Caco-2 (cell line): ENCODE results near the gene KLK2. TPM values are rescaled to one million over a fixed set of nuclear protein-coding genes. Genes with fewer than 3 reads are reported as not detected.

ENCODE experiments used
- BruUV-seq: library from RNA; stranded (reverse); fragments of 400-500 nt; replicated peaks from 2 replicates; lab custom pipeline; 2021; lab: Mats Ljungman, UMichigan
- CTCF ChIA-PET: fragments of 300-600 bp; sonication (Branson Sonifier 250); formaldehyde crosslinking; loops from one replicate; lab custom pipeline; 2022; ENCODE audit warnings: antibody characterized with exemption; lab: Charles Lee
- POLR2A ChIA-PET: fragments of 300-600 bp; sonication (Branson Sonifier 250); formaldehyde crosslinking; loops from one replicate; lab custom pipeline; 2022; ENCODE audit warnings: antibody characterized with exemption; lab: Charles Lee
- DNase-seq, 2 experiments: peaks; one replicate each; pipeline versions ENCODE4 v3.0.0 to v3.0.0-alpha.2; 2020 to 2022
- H3K27me3 ChIP-seq: replicated peaks from 2 replicates; pipeline ENCODE4 v1.6.0; 2011; ENCODE audit warnings: low read length; ENCODE audit not compliant: control insufficient read depth, insufficient read depth
- H3K36me3 ChIP-seq: 2 replicates; pipeline ENCODE4 v1.5.1; 2011; ENCODE audit warnings: low read length; ENCODE audit not compliant: control insufficient read depth, insufficient read depth
- H3K4me1 ChIP-seq: fragments of 250-450 bp; sonication (Bioruptor Pico); 2 replicates; pipeline ENCODE4 v1.5.1; 2020; ENCODE audit warnings: mild to moderate bottlenecking
- H3K4me3 ChIP-seq: 2 replicates; pipeline ENCODE4 v1.5.1; 2011; ENCODE audit warnings: low read depth, mild to moderate bottlenecking, control low read depth, low read length
- H3K9me3 ChIP-seq: fragments of 250-450 bp; sonication (Bioruptor Pico); 2 replicates; pipeline ENCODE4 v1.5.1; 2020; ENCODE audit warnings: mild to moderate bottlenecking, moderate library complexity
- H3K27ac Mint-ChIP-seq: one replicate; pipeline ENCODE4 v1.8.0; 2022; ENCODE audit warnings: mixed read lengths; ENCODE audit not compliant: unreplicated experiment
- H3K27me3 Mint-ChIP-seq: one replicate; pipeline ENCODE4 v1.8.0; 2022; ENCODE audit warnings: mixed read lengths; ENCODE audit not compliant: insufficient read depth, unreplicated experiment
- H3K36me3 Mint-ChIP-seq: one replicate; pipeline ENCODE4 v1.8.0; 2022; ENCODE audit warnings: mild to moderate bottlenecking, mixed read lengths; ENCODE audit not compliant: insufficient read depth, unreplicated experiment
- H3K4me1 Mint-ChIP-seq: one replicate; pipeline ENCODE4 v1.8.0; 2022; ENCODE audit warnings: low read depth, mixed read lengths; ENCODE audit not compliant: unreplicated experiment
- H3K4me3 Mint-ChIP-seq: one replicate; pipeline ENCODE4 v1.8.0; 2022; ENCODE audit warnings: mild to moderate bottlenecking, moderate library complexity, mixed read lengths; ENCODE audit not compliant: unreplicated experiment
- H3K9me3 Mint-ChIP-seq: one replicate; pipeline ENCODE4 v1.8.0; 2022; ENCODE audit warnings: mixed read lengths; ENCODE audit not compliant: unreplicated experiment
- intact Hi-C: fragments of 100-400 bp; cut with micrococcal nuclease; formaldehyde crosslinking; loops from one replicate; pipeline ENCODE4 v1.10.0; 2022; ENCODE audit not compliant: unreplicated experiment
- total RNA-seq: library from RNA; stranded (reverse); gene quantifications from 2 replicates; pipeline ENCODE4 v1.2.3, GENCODE V29; 2022
- TF ChIP-seq, protein P1 (sequence below), 2 experiments: fragments of 200-600 bp in 1 of 2; IDR thresholded peaks; 1 replicate in 1 of 2; 2 replicates in 1 of 2; pipeline versions ENCODE4 v1.5.1 to v1.8.0; 2011 to 2022; ENCODE audit warnings: antibody characterized with exemption in 1 of 2, control low read depth in 1 of 2, inconsistent platforms in 1 of 2, low read depth in 1 of 2, low read length in 1 of 2, mild to moderate bottlenecking in 1 of 2, moderate library complexity in 1 of 2; ENCODE audit not compliant: insufficient read depth in 1 of 2, severe bottlenecking in 1 of 2, unreplicated experiment in 1 of 2

KLK2 gene
- total RNA-seq, 1 experiment from 2014 or later, result not detected

DNA sequence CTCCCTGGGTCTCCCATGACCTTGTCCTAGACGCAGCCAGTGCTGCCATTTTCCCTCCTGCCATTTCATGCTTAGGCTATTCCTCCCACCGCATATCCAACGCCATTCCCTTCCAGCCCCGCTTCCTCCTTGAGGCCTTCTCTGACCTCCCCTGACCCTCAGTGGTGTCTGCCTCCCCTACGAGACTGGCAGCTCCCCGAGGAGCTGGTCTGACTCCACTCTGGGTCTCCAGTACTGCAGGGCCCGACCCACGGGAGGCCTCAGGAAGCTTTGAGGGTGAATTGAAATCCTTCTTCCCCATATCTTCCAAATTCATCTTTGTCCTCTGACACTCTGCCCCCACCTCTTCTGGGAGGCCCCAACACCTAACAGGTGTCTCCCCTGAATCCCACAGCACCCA, 40.6 kb upstream of the KLK2 start:
- ChIA-PET POLR2A (no interaction called here), CTCF (interaction anchor here (1.1 kb wide), 1 partner anchor 49 kb away, joined by 4 read pairs; no protein-coding TSS in a partner anchor)
- Mint-ChIP-seq H3K27me3 (peaks cover 14% of the 10 kb centered on the region), H3K9me3 (no peaks in the 10 kb centered on the region), H3K4me3 (no peak overlapping the region), H3K27ac (no peak overlapping the region), H3K4me1 (peaks cover 6% of the 10 kb centered on the region), H3K36me3 (peaks cover 18% of the 10 kb centered on the region)
- intact Hi-C loops, result no loop called here
- TF ChIP-seq, protein P1, sequence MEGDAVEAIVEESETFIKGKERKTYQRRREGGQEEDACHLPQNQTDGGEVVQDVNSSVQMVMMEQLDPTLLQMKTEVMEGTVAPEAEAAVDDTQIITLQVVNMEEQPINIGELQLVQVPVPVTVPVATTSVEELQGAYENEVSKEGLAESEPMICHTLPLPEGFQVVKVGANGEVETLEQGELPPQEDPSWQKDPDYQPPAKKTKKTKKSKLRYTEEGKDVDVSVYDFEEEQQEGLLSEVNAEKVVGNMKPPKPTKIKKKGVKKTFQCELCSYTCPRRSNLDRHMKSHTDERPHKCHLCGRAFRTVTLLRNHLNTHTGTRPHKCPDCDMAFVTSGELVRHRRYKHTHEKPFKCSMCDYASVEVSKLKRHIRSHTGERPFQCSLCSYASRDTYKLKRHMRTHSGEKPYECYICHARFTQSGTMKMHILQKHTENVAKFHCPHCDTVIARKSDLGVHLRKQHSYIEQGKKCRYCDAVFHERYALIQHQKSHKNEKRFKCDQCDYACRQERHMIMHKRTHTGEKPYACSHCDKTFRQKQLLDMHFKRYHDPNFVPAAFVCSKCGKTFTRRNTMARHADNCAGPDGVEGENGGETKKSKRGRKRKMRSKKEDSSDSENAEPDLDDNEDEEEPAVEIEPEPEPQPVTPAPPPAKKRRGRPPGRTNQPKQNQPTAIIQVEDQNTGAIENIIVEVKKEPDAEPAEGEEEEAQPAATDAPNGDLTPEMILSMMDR (IDR thresholded peaks at IDR 0.05; ENCODE audit: insufficient read depth in 1 of 2, low read depth in 1 of 2, low read length in 1 of 2, severe bottlenecking in 1 of 2, unreplicated experiment in 1 of 2), result no peak
- DNase-seq, result no peak
- Histone ChIP-seq H3K27me3 (no peaks in the 10 kb centered on the region), H3K4me3 (no peak overlapping the region), H3K36me3 (no peaks in the 10 kb centered on the region), H3K9me3 (no peaks in the 10 kb centered on the region), H3K4me1 (peaks cover 4% of the 10 kb centered on the region; the same call in 1 of the 2 replicates)
- no TSS peak for BruUV-seq

DNA sequence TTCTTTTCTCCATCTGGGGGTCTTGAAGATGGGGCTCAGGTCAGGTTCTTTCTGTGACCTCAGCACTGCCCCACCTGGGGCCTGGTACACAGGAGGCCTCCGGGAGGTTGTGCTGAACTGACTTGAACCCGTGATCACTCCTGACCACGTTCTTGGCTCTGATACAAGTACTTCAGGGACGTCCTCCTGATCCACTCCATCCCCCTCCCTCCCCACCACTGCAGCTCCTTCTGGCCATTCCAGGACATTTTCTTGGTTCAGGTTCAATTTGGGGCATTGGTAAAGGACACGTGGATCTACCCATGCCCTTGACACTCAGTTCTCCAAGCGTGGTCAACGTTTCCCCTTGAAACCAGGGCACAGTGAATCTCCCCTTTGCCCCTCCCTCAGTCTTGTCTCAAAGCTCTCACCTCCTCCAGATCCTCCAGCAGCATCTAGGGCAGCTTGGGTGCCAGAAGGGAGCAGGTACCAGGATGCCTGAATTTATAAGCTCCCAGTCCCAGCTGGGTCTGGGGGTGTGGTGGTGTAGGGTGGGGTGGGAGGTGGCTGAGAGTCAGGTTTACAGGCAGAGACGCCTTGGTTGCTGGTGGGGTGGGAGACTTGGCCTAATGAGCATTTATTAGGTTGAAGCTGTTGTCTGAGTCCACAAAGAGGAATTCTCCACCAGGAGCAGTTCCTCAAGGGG, 40.0 kb upstream of the KLK2 start, which contains the start of gene KLK15:
TSS of gene KLK15 (minus strand) at position 458 of the 685 bp plus-strand sequence. CDS start 2,082 bp downstream, outside the sequence.
- BruUV-seq, result no TSS peak
- H3K9me3 ChIP-seq, result no peaks in the 10 kb centered on the region
- H3K4me1 ChIP-seq, result peaks cover 4% of the 10 kb centered on the region; the same call in 1 of the 2 replicates
- Mint-ChIP-seq H3K9me3 (no peaks in the 10 kb centered on the region), H3K27ac (no peak within 1 kb of the TSS), H3K4me1 (peaks cover 6% of the 10 kb centered on the region), H3K4me3 (no peak within 1 kb of the TSS), H3K36me3 (peaks cover 18% of the 10 kb centered on the region), H3K27me3 (peaks cover 12% of the 10 kb centered on the region)
- H3K36me3 ChIP-seq, result no peaks in the 10 kb centered on the region
- H3K27me3 ChIP-seq, result no peaks in the 10 kb centered on the region
- no peak for DNase-seq
- intact Hi-C loops, result no loop called here
- TF ChIP-seq, protein P1 (IDR thresholded peaks at IDR 0.05; ENCODE audit: insufficient read depth in 1 of 2, low read depth in 1 of 2, low read length in 1 of 2, severe bottlenecking in 1 of 2, unreplicated experiment in 1 of 2), result no peak
- H3K4me3 ChIP-seq, result no peak within 1 kb of the TSS
- POLR2A ChIA-PET, result no interaction called here
- CTCF ChIA-PET, result no interaction called here

DNA sequence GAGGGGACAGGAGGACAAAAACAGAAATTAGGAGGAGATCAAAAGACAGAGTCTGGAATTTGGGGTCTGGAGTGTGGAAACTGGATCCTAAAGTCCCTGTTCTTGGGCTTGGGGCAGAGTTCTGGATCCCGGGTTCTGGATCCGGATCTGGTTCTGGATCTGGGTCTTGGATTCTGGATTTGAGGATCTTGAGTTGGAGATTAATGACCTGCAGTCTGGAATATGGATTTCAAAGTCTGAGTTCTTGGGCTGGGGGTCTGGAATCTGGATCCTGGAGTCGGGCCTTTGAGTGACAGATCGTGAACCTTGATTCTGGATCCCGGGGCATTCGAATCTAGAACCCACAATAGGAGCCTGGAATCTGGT, 39.5 kb upstream of the KLK2 start:
- Mint-ChIP-seq H3K27me3 (peaks cover 12% of the 10 kb centered on the region), H3K4me1 (peaks cover 6% of the 10 kb centered on the region), H3K9me3 (no peaks in the 10 kb centered on the region), H3K27ac (no peak overlapping the region), H3K4me3 (no peak overlapping the region), H3K36me3 (peaks cover 18% of the 10 kb centered on the region)
- Histone ChIP-seq H3K36me3 (no peaks in the 10 kb centered on the region), H3K4me1 (peaks cover 4% of the 10 kb centered on the region; the same call in 1 of the 2 replicates), H3K27me3 (no peaks in the 10 kb centered on the region), H3K9me3 (no peaks in the 10 kb centered on the region), H3K4me3 (no peak overlapping the region)
- DNase-seq, result no peak
- TF ChIP-seq, protein P1 (IDR thresholded peaks at IDR 0.05; ENCODE audit: insufficient read depth in 1 of 2, low read depth in 1 of 2, low read length in 1 of 2, severe bottlenecking in 1 of 2, unreplicated experiment in 1 of 2), result no peak
- ChIA-PET CTCF (no interaction called here), POLR2A (no interaction called here)
- intact Hi-C loops, result no loop called here
- BruUV-seq, result no TSS peak
